ENCODE data around the gene GSPT1.
"Not testable (repeated sequence)": the region's sequence is repeated elsewhere in the genome, so short reads cannot be mapped to it uniquely, and the experiment has no call there.

Gene GSPT1

DNA sequence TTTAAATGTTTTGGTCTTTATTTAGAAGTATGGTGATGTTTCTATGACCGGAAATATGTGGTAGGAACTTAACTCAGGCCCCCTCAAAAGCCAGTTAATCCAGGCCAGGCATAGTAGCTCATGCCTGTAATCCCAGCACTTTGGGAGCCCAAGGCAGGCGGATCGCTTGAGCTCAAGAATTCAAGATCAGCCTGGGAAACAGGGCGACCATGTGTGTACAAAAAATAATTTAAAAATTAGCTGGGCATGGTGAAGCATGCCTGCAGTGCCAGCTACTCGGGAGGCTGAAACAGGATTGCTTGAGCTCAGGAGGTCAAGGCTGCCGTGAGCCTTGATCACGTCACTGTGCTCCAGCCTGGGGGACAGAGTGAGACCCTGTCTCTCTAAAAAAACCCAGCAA lies 74.7 kb downstream of the GSPT1 start:
- no peak for DNase-seq (ENCODE audit: low read depth in 2 of 2)
- H3K4me3 ChIP-seq (replicated peaks in 1 of 2; ENCODE audit: low read depth in 2 of 2, low read length in 2 of 2), result no peak overlapping the region
- TF ChIP-seq, protein P1, sequence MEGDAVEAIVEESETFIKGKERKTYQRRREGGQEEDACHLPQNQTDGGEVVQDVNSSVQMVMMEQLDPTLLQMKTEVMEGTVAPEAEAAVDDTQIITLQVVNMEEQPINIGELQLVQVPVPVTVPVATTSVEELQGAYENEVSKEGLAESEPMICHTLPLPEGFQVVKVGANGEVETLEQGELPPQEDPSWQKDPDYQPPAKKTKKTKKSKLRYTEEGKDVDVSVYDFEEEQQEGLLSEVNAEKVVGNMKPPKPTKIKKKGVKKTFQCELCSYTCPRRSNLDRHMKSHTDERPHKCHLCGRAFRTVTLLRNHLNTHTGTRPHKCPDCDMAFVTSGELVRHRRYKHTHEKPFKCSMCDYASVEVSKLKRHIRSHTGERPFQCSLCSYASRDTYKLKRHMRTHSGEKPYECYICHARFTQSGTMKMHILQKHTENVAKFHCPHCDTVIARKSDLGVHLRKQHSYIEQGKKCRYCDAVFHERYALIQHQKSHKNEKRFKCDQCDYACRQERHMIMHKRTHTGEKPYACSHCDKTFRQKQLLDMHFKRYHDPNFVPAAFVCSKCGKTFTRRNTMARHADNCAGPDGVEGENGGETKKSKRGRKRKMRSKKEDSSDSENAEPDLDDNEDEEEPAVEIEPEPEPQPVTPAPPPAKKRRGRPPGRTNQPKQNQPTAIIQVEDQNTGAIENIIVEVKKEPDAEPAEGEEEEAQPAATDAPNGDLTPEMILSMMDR (IDR thresholded peaks at IDR 0.05; ENCODE audit: low read depth, low read length), result no peak

DNA sequence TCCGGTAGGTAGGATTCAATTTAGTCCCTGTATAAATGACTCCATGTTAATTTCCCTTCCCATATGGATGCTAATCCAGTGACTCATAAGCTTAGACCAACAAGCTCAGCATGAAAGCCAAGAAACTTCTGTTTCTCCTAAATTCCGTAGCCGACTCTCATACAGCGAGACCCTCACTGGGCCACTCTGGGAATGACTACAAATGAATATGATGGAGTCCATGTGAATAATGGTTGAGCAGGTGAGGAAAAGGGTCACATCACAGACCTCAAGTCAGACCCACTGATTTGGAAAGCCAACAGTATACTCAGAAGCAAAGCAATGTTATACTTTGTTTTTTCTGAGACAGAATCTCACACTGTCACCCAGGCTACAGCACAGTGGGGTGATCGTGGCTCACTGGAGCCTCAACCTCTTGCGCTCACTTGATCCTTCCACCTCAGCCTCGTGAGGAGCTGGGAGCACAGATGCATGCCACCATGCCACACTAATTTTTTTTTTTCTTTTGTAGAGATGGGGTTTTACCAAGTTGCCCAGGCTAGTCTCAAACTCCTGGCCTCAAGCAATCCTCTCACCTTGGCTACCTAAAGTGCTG lies 79.0 kb downstream of the GSPT1 start:
- TF ChIP-seq, protein P1 (IDR thresholded peaks at IDR 0.05; ENCODE audit: low read depth, low read length), result no peak
- DNase-seq (ENCODE audit: low read depth in 2 of 2), result peak; percentile 51 to 84
- no peak overlapping the region for H3K4me3 ChIP-seq (replicated peaks in 1 of 2; ENCODE audit: low read depth in 2 of 2, low read length in 2 of 2)

DNA sequence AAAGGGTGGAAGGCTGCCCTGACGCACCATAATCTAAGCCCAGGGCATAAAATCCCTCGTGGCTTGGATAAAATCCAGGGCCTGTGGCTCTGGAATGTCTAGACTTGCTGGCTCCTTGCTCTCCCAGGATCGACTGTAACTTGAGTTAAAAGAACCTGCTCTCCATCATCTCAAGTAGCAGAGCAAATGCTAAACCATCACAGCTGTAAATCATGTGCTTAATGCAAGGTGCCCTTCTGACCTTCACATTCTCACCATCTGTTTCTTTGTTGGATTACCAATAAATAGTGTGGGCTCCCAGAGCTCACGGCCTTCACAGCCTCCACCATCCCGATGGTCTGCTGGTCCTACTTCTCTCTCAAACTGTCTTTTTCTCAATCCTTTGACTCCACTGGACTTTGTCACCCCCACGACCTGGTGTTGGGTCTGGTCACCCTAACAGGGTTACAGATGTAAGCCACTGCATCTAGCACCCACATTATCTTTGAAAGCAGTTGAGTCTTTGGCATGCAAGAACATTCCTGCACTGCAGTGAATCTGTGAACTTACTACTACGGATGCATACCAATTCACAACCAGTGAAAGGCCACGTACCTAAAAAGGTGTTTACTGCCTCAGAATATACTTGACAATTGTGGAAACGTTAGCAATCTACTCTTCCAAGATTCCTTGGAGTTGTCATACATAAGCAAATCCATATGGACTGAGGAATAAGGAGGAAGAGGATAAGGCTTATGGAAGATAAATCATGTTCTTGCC lies 79.7 kb downstream of the GSPT1 start:
- no peak overlapping the region for H3K4me3 ChIP-seq (replicated peaks in 1 of 2; ENCODE audit: low read depth in 2 of 2, low read length in 2 of 2)
- DNase-seq (ENCODE audit: low read depth in 2 of 2), result peak; percentile 52 to 69
- TF ChIP-seq, protein P1 (IDR thresholded peaks at IDR 0.05; ENCODE audit: low read depth, low read length), result no peak

DNA sequence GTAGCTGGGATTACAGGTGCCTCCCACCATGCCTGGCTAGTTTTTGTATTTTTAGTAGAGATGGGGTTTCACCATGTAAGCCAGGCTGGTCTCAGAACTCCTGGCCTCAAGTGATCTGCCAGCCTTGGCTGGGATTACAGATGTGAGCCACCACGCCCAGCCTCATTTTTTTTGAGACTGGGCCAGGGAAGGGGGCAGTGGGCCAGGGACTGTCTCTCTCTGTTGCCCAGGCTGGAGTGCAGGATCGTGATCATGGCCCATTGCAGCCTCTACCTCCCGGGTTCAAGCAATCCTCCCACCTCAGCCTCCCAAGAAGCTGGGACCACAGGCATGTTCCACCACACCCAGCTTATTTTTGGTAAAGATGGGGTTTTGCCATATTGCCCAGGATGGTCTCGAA lies 80.4 kb downstream of the GSPT1 start:
- TF ChIP-seq, protein P1 (IDR thresholded peaks at IDR 0.05; ENCODE audit: low read depth, low read length), result no peak
- no peak overlapping the region for H3K4me3 ChIP-seq (replicated peaks in 1 of 2; ENCODE audit: low read depth in 2 of 2, low read length in 2 of 2)
- no peak for DNase-seq (ENCODE audit: low read depth in 2 of 2)

DNA sequence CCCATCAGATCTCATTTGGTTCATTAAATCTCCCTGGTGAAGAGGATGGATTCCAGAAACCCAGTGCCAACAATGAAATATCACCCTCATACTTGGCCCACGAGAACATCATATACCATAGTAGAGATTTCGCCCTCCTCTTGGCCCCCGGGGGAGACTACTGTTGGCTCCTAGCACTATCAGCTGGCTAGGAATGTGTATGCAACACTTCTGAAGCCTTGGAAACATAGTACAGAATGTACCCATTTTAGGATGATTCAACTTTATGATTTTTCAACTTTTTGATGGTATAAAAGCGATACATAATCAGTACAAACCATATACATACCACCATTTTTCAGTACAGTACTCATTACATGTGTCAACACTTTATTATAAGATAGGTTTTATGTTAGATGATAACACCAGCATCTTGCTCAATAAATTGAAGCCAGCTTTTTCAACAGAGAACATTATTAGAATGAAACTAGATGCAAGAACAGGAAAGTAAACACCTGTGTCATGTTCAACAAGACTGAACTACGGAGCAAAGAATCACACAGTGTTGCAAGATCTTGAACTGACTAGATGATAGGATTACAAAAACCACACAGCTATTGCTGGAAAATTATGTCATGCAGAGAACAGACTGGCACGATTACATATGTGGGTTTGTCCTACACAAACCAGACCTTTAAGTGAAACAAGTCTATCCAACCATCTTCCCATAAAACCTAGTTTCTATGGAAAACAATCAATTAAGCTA lies 81.6 kb downstream of the GSPT1 start:
- TF ChIP-seq, protein P1 (IDR thresholded peaks at IDR 0.05; ENCODE audit: low read depth, low read length), result no peak
- peak; percentile 67 to 94 for DNase-seq (ENCODE audit: low read depth in 2 of 2)

DNA sequence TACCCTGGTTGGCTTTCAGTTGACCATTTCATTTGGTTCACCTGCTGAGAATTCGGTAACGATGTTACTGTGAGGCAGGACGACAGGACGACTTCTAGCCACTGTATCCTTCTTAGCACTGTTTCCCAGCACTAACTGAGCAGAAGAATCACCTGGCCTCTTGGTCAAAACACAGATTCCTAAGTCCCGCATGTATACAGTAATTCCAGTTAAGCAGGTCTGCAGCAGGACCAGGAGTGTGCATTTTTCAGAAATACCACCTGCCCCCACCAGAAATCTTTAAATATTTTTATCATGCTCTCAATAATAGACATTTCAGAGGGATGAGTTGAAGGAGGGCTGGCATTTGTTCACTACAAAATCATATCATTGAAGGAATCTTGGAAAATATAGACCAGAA lies 87.1 kb downstream of the GSPT1 start:
- no peak overlapping the region for H3K4me3 ChIP-seq (replicated peaks in 1 of 2; ENCODE audit: low read depth in 2 of 2, low read length in 2 of 2)
- TF ChIP-seq, protein P1 (IDR thresholded peaks at IDR 0.05; ENCODE audit: low read depth, low read length), result no peak
- no peak for DNase-seq (ENCODE audit: low read depth in 2 of 2)

More for the DNA sequence above, 81.6 kb downstream of the GSPT1 start:
- no peak overlapping the region for H3K4me3 ChIP-seq (replicated peaks in 1 of 2; ENCODE audit: low read depth in 2 of 2, low read length in 2 of 2)

DNA sequence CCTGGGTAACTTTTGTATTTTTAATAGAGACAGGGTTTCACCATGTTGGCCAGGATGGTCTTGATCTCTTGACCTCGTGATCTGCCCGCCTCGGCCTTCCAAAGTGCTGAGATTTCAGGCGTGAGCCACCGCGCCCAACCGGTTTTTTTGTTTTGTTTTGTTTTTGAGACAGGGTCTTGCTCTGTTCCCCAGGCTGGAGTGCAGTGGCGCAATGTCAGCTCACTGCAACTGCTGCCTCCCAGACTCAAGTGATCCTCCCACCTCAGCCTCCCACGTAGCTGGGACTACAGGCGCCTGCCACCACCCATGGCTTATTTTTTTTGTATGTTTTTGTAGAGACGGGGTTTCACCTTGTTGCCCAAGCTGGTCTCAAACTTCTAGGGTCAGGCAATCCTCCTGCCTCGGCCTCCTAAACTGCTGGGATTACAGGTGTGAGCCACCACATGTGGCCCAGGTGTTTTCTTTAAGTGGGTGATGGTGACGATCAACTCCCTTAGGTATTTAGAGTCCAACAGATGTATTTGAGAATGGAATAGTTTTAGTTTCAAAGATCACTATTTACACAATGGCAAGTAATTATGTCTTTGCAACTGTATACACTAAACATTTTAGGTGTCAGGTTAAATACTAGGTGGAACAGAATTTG lies 90.1 kb downstream of the GSPT1 start:
- H3K4me3 ChIP-seq (replicated peaks in 1 of 2; ENCODE audit: low read depth in 2 of 2, low read length in 2 of 2); DNase-seq (ENCODE audit: low read depth in 2 of 2): not testable (repeated sequence)

All from cardiac fibroblast (primary cell).